ENCODE measurements around the gene PODXL2.
"Not testable (repeated sequence)": the region's sequence is repeated elsewhere in the genome, so short reads cannot be mapped to it uniquely, and the experiment has no call there.

PODXL2 gene

GRCh38 chr3:127699416-127700300 lies 70.7 kb downstream of the PODXL2 start:
- no peak overlapping the region for H3K4me3 ChIP-seq (ENCODE audit: low read depth, low read length)
- no peak for TF ChIP-seq CTCF (IDR thresholded peaks at IDR 0.05; ENCODE audit: low read depth, low read length)

- no peak for TF ChIP-seq CTCF (IDR thresholded peaks at IDR 0.05; ENCODE audit: low read depth, low read length)
These were observed 71.4 kb downstream of the PODXL2 start for GRCh38 chr3:127700406-127700805.

GRCh38 chr3:127701280-127701911 lies 72.4 kb downstream of the PODXL2 start:
- no peak for TF ChIP-seq CTCF (IDR thresholded peaks at IDR 0.05; ENCODE audit: low read depth, low read length)
- no peak overlapping the region for H3K4me3 ChIP-seq (ENCODE audit: low read depth, low read length)

More at GRCh38 chr3:127700406-127700805, 71.4 kb downstream of the PODXL2 start:
- H3K4me3 ChIP-seq (ENCODE audit: low read depth, low read length): no peak overlapping the region

GRCh38 chr3:127702151-127702578 lies 73.2 kb downstream of the PODXL2 start:
- TF ChIP-seq CTCF (IDR thresholded peaks at IDR 0.05; ENCODE audit: low read depth, low read length): no peak
- H3K4me3 ChIP-seq (ENCODE audit: low read depth, low read length): no peak overlapping the region

- H3K4me3 ChIP-seq (ENCODE audit: low read depth, low read length): not testable (repeated sequence)
These were observed 75.9 kb downstream of the PODXL2 start for GRCh38 chr3:127704840-127705239.

GRCh38 chr3:127706312-127706711 lies 77.3 kb downstream of the PODXL2 start:
- no peak for TF ChIP-seq CTCF (IDR thresholded peaks at IDR 0.05; ENCODE audit: low read depth, low read length)

GRCh38 chr3:127706785-127707351 lies 77.9 kb downstream of the PODXL2 start:
- no peak for TF ChIP-seq CTCF (IDR thresholded peaks at IDR 0.05; ENCODE audit: low read depth, low read length)
- no peak overlapping the region for H3K4me3 ChIP-seq (ENCODE audit: low read depth, low read length)

More at GRCh38 chr3:127706312-127706711, 77.3 kb downstream of the PODXL2 start:
- no peak overlapping the region for H3K4me3 ChIP-seq (ENCODE audit: low read depth, low read length)
